H9 (cell line): ENCODE measurements around the gene NFYC. TPM values are rescaled to one million over a fixed set of nuclear protein-coding genes. Genes with fewer than 3 reads are reported as not detected.

Experiments used
- DNase-seq: peaks from one replicate; pipeline ENCODE4 v3.0.0-alpha.2; 2017
- H2AFZ ChIP-seq: one replicate; pipeline ENCODE4 v1.6.1; 2013; ENCODE audit warnings: mild to moderate bottlenecking, low read length, control low read depth, moderate library complexity
- H2AK5ac ChIP-seq: 2 replicates; pipeline ENCODE4 v1.6.1; 2013; ENCODE audit warnings: low read length, control low read depth, mixed read lengths; ENCODE audit not compliant: insufficient read length
- H2BK120ac ChIP-seq: one replicate; pipeline ENCODE4 v1.6.1; 2013; ENCODE audit warnings: low read depth, mild to moderate bottlenecking, low read length, control low read depth, inconsistent platforms; ENCODE audit not compliant: poor library complexity, severe bottlenecking
- H2BK12ac ChIP-seq: 2 replicates; pipeline ENCODE4 v1.6.1; 2013; ENCODE audit warnings: low read length, control low read depth, mixed read lengths, low read depth; ENCODE audit not compliant: insufficient read length
- H2BK15ac ChIP-seq: 2 replicates; pipeline ENCODE4 v1.6.1; 2013; ENCODE audit warnings: low read depth, low read length, control low read depth
- H2BK20ac ChIP-seq: one replicate; pipeline ENCODE4 v1.6.1; 2013; ENCODE audit warnings: low read depth, mild to moderate bottlenecking, low read length, control low read depth, inconsistent platforms; ENCODE audit not compliant: poor library complexity, severe bottlenecking
- H2BK5ac ChIP-seq: 2 replicates; pipeline ENCODE4 v1.6.1; 2013; ENCODE audit warnings: low read length, control low read depth, mixed read lengths; ENCODE audit not compliant: insufficient read length
- H3K14ac ChIP-seq: 2 replicates; pipeline ENCODE4 v1.6.1; 2013; ENCODE audit warnings: low read length, control low read depth; ENCODE audit not compliant: insufficient read depth
- H3K18ac ChIP-seq: 2 replicates; pipeline ENCODE4 v1.6.1; 2013; ENCODE audit warnings: low read depth, mild to moderate bottlenecking, mixed read lengths, low read length, control low read depth; ENCODE audit not compliant: insufficient read length
- H3K23ac ChIP-seq: 2 replicates; pipeline ENCODE4 v1.6.1; 2013; ENCODE audit warnings: low read length, control low read depth, mixed read lengths, low read depth; ENCODE audit not compliant: insufficient read length
- H3K23me2 ChIP-seq: 2 replicates; pipeline ENCODE4 v1.6.1; 2013; ENCODE audit warnings: low read depth, mild to moderate bottlenecking, mixed read lengths, low read length, control low read depth; ENCODE audit not compliant: insufficient read length, poor library complexity, severe bottlenecking
- H3K27ac ChIP-seq: 2 replicates; pipeline ENCODE4 v1.5.1; 2013; ENCODE audit warnings: low read length, control low read depth, mixed read lengths, low read depth; ENCODE audit not compliant: insufficient read length
- H3K27me3 ChIP-seq: 2 replicates; pipeline ENCODE4 v1.6.1; 2013; ENCODE audit warnings: low read length, control low read depth, inconsistent platforms; ENCODE audit not compliant: insufficient read depth
- H3K4ac ChIP-seq: 2 replicates; pipeline ENCODE4 v1.6.1; 2013; ENCODE audit warnings: low read depth, mild to moderate bottlenecking, control low read depth, inconsistent platforms, low read length, moderate library complexity
- H3K4me1 ChIP-seq: 2 replicates; pipeline ENCODE4 v1.6.1; 2013; ENCODE audit warnings: low read length, control low read depth, inconsistent platforms; ENCODE audit not compliant: insufficient read depth
- H3K4me2 ChIP-seq: 2 replicates; pipeline ENCODE4 v1.6.1; 2013; ENCODE audit warnings: low read length, control low read depth, mixed read lengths; ENCODE audit not compliant: insufficient read length, insufficient read depth
- H3K56ac ChIP-seq: 2 replicates; pipeline ENCODE4 v1.6.1; 2013; ENCODE audit warnings: low read depth, mild to moderate bottlenecking, mixed read lengths, low read length, control low read depth; ENCODE audit not compliant: insufficient read length
- H3K79me1 ChIP-seq: 2 replicates; pipeline ENCODE4 v1.6.1; 2013; ENCODE audit warnings: low read depth, mild to moderate bottlenecking, moderate library complexity, low read length, control low read depth, inconsistent platforms; ENCODE audit not compliant: insufficient read depth, poor library complexity, severe bottlenecking
- H3K79me2 ChIP-seq: 2 replicates; pipeline ENCODE4 v1.6.1; 2013; ENCODE audit warnings: low read length, control low read depth, inconsistent platforms; ENCODE audit not compliant: insufficient read depth
- H3K9ac ChIP-seq: 2 replicates; pipeline ENCODE4 v1.6.1; 2013; ENCODE audit warnings: low read length, control low read depth, mixed read lengths; ENCODE audit not compliant: insufficient read length; ENCODE audit errors: extremely low read depth
- H3K9me3 ChIP-seq: one replicate; pipeline ENCODE4 v1.6.1; 2013; ENCODE audit warnings: low read depth, low read length, inconsistent platforms; ENCODE audit not compliant: control insufficient read depth
- H3T11ph ChIP-seq: one replicate; pipeline ENCODE4 v1.6.1; 2013; ENCODE audit warnings: mild to moderate bottlenecking, low read length, control low read depth, inconsistent platforms
- H4K20me1 ChIP-seq: one replicate; pipeline ENCODE4 v1.6.1; 2013; ENCODE audit not compliant: control insufficient read depth, insufficient read length, insufficient read depth
- H4K5ac ChIP-seq: 2 replicates; pipeline ENCODE4 v1.6.1; 2013; ENCODE audit warnings: low read depth, mild to moderate bottlenecking, mixed read lengths, low read length, control low read depth; ENCODE audit not compliant: insufficient read length
- H4K8ac ChIP-seq: replicated peaks from 2 replicates; pipeline ENCODE4 v1.6.1; 2013; ENCODE audit warnings: low read length, control low read depth, mixed read lengths, low read depth; ENCODE audit not compliant: insufficient read length
- H4K91ac ChIP-seq: 2 replicates; pipeline ENCODE4 v1.6.1; 2013; ENCODE audit warnings: low read depth, mild to moderate bottlenecking, moderate library complexity, mixed read lengths, low read length, control low read depth; ENCODE audit not compliant: insufficient read length
- H3K27ac Mint-ChIP-seq, 3 experiments: 2 replicates in 2 of 3; 3 replicates in 1 of 3; pipeline ENCODE4 v1.8.0; 2020 to 2021; ENCODE audit warnings: mixed read lengths in 3 of 3, mild to moderate bottlenecking in 1 of 3, moderate library complexity in 1 of 3
- H3K27me3 Mint-ChIP-seq: 2 replicates; pipeline ENCODE4 v1.8.0; 2021; ENCODE audit warnings: low read depth, mild to moderate bottlenecking, moderate library complexity, mixed read lengths
- H3K36me3 Mint-ChIP-seq, 3 experiments: 2 replicates in 2 of 3; 3 replicates in 1 of 3; pipeline ENCODE4 v1.8.0; 2020 to 2021; ENCODE audit warnings: low read depth in 3 of 3, mixed read lengths in 3 of 3; ENCODE audit not compliant: insufficient read depth in 1 of 3
- H3K4me1 Mint-ChIP-seq, 2 experiments: 2 replicates each; pipeline ENCODE4 v1.8.0; 2020; ENCODE audit warnings: mixed read lengths in 2 of 2
- H3K4me3 Mint-ChIP-seq, 2 experiments: 2 replicates in 1 of 2; 3 replicates in 1 of 2; pipeline ENCODE4 v1.8.0; 2020 to 2021; ENCODE audit warnings: mild to moderate bottlenecking in 2 of 2, mixed read lengths in 2 of 2, moderate library complexity in 1 of 2
- H3K9me3 Mint-ChIP-seq, 2 experiments: 2 replicates in 1 of 2; 3 replicates in 1 of 2; pipeline ENCODE4 v1.8.0; 2020; ENCODE audit warnings: mild to moderate bottlenecking in 2 of 2, mixed read lengths in 2 of 2, moderate library complexity in 1 of 2
- WGBS: extraction: QIAGEN DNeasy Blood & Tissue Kit; methylation state at CpG from one replicate; pipeline ENCODE4 v1.1.7; 2013; ENCODE audit warnings: missing lambda C conversion rate, low lambda C conversion rate, mixed read lengths; ENCODE audit not compliant: insufficient read length; ENCODE audit errors: extremely low coverage; 5-methylcytosine and 5-hydroxymethylcytosine counted together
- total RNA-seq: library from RNA; stranded (reverse); gene quantifications from 2 replicates; pipeline ENCODE4 v1.2.1, GENCODE V29; 2021
- TF ChIP-seq, protein P1 (sequence below): fragments of 200-600 bp; sonication (generic); conservative IDR thresholded peaks from 3 replicates; pipeline ENCODE4 v1.8.0; 2021; ENCODE audit warnings: antibody characterized with exemption, mild to moderate bottlenecking

Gene NFYC
- total RNA-seq, 1 experiment from 2014 or later = 54.7 TPM

DNA sequence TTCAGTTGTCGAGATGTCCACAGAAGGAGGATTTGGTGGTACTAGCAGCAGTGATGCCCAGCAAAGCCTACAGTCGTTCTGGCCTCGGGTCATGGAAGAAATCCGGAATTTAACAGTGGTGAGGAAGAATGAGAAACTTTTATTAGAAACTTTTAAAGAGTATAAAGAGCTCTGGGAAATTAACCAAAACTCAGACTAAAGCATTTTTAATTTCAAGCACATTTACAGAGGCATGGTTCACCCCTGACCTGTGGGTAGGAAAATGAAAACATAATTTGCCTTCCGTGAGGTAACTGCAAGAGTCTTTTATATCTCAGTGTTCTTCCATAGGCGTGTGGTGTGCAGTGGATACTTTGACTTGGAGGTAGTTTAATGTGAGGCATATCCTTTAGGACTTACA, 47.3 kb downstream of the NFYC start:
- H3K27me3 Mint-ChIP-seq = no peaks in the 10 kb centered on the region
- Histone ChIP-seq H3K23me2 (no peaks in the 10 kb centered on the region), H2BK12ac (no peak overlapping the region), H3K79me1 (no peaks in the 10 kb centered on the region), H3K4ac (no peak overlapping the region), H2AFZ (no peak overlapping the region), H3K18ac (no peak overlapping the region), H3K79me2 (0 out of 2 replicates have a peak, but pooled peaks cover 2% of the 10 kb centered on the region), H4K91ac (no peak overlapping the region), H2BK15ac (no peak overlapping the region), H4K20me1 (no peaks in the 10 kb centered on the region), H3K27me3 (no peaks in the 10 kb centered on the region), H3K4me2 (no peak overlapping the region), H3K4me1 (no peaks in the 10 kb centered on the region), H3K23ac (no peak overlapping the region), H2BK120ac (no peak overlapping the region), H3K56ac (no peak overlapping the region), H2AK5ac (no peak overlapping the region), H2BK20ac (no peak overlapping the region), H4K8ac (no peak overlapping the region), H3K27ac (no peak overlapping the region), H3K9me3 (no peaks in the 10 kb centered on the region), H3T11ph (no peak overlapping the region), H4K5ac (no peak overlapping the region), H3K9ac (no peak overlapping the region), H2BK5ac (no peak overlapping the region), H3K14ac (no peak overlapping the region)
- no peak for DNase-seq
- peaks cover 14% of the 10 kb centered on the region in 2 experiments for H3K4me1 Mint-ChIP-seq
- no CpG with 5 or more reads among the region's 6 CpGs for WGBS
- H3K4me3 Mint-ChIP-seq = no peak overlapping the region
- H3K27ac Mint-ChIP-seq = peak overlapping the region in 1 of 3 experiments; percentile 52; a peak in 1 of 7 replicates
- peaks cover 13 to 49% (median 34%) of the 10 kb centered on the region in 3 experiments; a peak in 6 of 7 replicates for H3K36me3 Mint-ChIP-seq
- TF ChIP-seq, protein P1, sequence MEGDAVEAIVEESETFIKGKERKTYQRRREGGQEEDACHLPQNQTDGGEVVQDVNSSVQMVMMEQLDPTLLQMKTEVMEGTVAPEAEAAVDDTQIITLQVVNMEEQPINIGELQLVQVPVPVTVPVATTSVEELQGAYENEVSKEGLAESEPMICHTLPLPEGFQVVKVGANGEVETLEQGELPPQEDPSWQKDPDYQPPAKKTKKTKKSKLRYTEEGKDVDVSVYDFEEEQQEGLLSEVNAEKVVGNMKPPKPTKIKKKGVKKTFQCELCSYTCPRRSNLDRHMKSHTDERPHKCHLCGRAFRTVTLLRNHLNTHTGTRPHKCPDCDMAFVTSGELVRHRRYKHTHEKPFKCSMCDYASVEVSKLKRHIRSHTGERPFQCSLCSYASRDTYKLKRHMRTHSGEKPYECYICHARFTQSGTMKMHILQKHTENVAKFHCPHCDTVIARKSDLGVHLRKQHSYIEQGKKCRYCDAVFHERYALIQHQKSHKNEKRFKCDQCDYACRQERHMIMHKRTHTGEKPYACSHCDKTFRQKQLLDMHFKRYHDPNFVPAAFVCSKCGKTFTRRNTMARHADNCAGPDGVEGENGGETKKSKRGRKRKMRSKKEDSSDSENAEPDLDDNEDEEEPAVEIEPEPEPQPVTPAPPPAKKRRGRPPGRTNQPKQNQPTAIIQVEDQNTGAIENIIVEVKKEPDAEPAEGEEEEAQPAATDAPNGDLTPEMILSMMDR = no peak
- no peaks in the 10 kb centered on the region for H3K9me3 Mint-ChIP-seq
